Breast epithelium (tissue), 3 donors: ENCODE data around the gene LIN7A.

ENCODE experiments used
- POLR2AphosphoS5 ChIP-seq, 3 donors: sonication (generic); formaldehyde crosslinking; IDR thresholded peaks; one replicate each; pipeline ENCODE4 v1.6.1; 2017; ENCODE audit warnings: antibody characterized with exemption in 3 of 3
- TF ChIP-seq, protein P1 (sequence below), 3 donors: fragments of 450-650 bp; IDR thresholded peaks; one replicate each; pipeline ENCODE4 v1.5.1; 2016 to 2017; ENCODE audit warnings: antibody characterized with exemption in 3 of 3, mild to moderate bottlenecking in 3 of 3, moderate library complexity in 3 of 3

DNA sequence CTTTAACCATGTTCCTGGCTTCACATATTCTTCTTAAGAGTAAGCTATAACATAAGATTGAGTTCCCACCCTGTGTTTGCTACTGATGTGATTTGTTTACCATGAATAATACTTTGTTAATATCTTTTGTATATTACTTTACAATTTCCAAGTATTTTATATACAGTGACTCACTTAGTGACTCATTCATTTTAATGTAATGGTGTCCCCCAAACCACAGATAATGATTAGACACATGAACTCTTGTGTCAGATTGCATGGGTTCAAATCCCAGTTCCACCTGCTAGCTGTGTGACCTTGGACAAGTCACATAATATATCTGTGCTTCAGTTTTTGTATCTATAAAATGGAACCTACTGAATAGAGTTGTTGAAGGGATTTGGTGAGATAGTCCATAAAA lies 144.9 kb downstream of the LIN7A start:
- TF ChIP-seq POLR2AphosphoS5 (IDR thresholded peaks at IDR 0.05) = no peak
- TF ChIP-seq, protein P1, sequence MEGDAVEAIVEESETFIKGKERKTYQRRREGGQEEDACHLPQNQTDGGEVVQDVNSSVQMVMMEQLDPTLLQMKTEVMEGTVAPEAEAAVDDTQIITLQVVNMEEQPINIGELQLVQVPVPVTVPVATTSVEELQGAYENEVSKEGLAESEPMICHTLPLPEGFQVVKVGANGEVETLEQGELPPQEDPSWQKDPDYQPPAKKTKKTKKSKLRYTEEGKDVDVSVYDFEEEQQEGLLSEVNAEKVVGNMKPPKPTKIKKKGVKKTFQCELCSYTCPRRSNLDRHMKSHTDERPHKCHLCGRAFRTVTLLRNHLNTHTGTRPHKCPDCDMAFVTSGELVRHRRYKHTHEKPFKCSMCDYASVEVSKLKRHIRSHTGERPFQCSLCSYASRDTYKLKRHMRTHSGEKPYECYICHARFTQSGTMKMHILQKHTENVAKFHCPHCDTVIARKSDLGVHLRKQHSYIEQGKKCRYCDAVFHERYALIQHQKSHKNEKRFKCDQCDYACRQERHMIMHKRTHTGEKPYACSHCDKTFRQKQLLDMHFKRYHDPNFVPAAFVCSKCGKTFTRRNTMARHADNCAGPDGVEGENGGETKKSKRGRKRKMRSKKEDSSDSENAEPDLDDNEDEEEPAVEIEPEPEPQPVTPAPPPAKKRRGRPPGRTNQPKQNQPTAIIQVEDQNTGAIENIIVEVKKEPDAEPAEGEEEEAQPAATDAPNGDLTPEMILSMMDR (IDR thresholded peaks at IDR 0.05) = no peak
